Suprapubic skin (tissue), 4 donors: Measurements from ENCODE around the gene ZKSCAN2. TPM values are rescaled to one million over a fixed set of nuclear protein-coding genes. Genes with fewer than 3 reads are reported as not detected.

Experiments used
- DNase-seq, 2 donors: peaks; one replicate each; pipeline ENCODE4 v3.0.0-alpha.2; 2019; ENCODE audit warnings: low spot score in 2 of 2
- H3K27ac ChIP-seq: fragments of 200-600 bp; sonication (generic); one replicate; pipeline ENCODE4 v1.5.1; 2019
- H3K27me3 ChIP-seq: fragments of 200-600 bp; sonication (generic); one replicate; pipeline ENCODE4 v1.5.1; 2019
- H3K36me3 ChIP-seq: fragments of 200-600 bp; sonication (generic); one replicate; pipeline ENCODE4 v1.5.1; 2019
- H3K4me1 ChIP-seq: fragments of 200-600 bp; sonication (generic); one replicate; pipeline ENCODE4 v1.5.1; 2019
- H3K4me3 ChIP-seq: fragments of 200-600 bp; sonication (generic); one replicate; pipeline ENCODE4 v1.5.1; 2019; ENCODE audit warnings: mild to moderate bottlenecking
- H3K9me3 ChIP-seq: fragments of 200-600 bp; sonication (generic); one replicate; pipeline ENCODE4 v1.5.1; 2019
- EP300 ChIP-seq: sonication (generic); formaldehyde crosslinking; IDR thresholded peaks from one replicate; pipeline ENCODE4 v1.6.1; 2017; ENCODE audit warnings: antibody characterized with exemption
- POLR2A ChIP-seq, 2 donors: fragments of 450-650 bp; IDR thresholded peaks; one replicate each; pipeline ENCODE4 v1.6.1; 2017; ENCODE audit warnings: antibody characterized with exemption in 2 of 2, mild to moderate bottlenecking in 2 of 2, moderate library complexity in 2 of 2
- POLR2AphosphoS5 ChIP-seq, 3 donors: sonication (generic); formaldehyde crosslinking; IDR thresholded peaks; one replicate each; pipeline ENCODE4 v1.6.1; 2017; ENCODE audit warnings: antibody characterized with exemption in 3 of 3
- WGBS: methylation state at CpG from one replicate; pipeline ENCODE4 v1.1.5; 2018; 5-methylcytosine and 5-hydroxymethylcytosine counted together
- total RNA-seq, 4 donors: library from RNA; depleted of rRNA; stranded (reverse); fragments of >200 nt; gene quantifications; one replicate each; pipeline ENCODE4 v1.1.0, GENCODE V29; 2016
- TF ChIP-seq, protein P1 (sequence below), 2 donors: fragments of 200-600 bp in 1 of 2; fragments of 450-650 bp in 1 of 2; sonication (generic) in 1 of 2; IDR thresholded peaks; one replicate each; pipeline ENCODE4 v1.5.1; 2016 to 2019; ENCODE audit warnings: antibody characterized with exemption in 2 of 2, mild to moderate bottlenecking in 1 of 2, moderate library complexity in 1 of 2

The ZKSCAN2 gene
- total RNA-seq, 4 donors from 2014 or later = 0.57 to 3.1 (median 1.7) TPM

DNA sequence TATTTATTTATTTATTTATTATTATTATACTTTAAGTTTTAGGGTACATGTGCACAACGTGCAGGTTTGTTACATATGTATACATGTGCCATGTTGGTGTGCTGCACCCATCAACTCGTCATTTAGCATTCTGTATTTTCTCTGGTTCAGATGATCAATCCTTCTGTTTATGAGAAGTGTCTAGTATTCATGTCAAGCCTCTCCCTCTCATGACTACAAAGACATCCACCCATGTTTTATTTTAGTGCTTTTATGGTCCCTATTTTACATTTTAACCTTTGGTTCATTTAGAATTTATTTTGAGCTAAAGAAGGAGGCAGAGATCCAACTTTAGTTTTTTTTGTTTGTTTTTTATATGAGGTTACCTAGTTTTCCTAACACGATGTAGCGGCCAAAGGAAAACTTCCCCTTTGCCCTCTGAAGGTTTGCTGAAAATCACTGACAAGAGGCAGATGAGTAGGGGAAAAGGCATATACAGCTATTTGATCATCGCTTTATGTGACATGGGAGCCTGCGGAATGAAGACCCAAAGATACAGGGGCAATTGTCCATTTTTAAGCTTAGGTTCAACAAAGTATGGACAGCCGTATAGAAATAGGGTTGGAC is 63.3 kb downstream of the ZKSCAN2 start:
- 88% methylated on average over 7 of the region's 7 CpGs for WGBS
- no peaks in the 10 kb centered on the region for H3K4me1 ChIP-seq
- no peak overlapping the region for H3K27ac ChIP-seq
- H3K36me3 ChIP-seq = no peaks in the 10 kb centered on the region
- no peaks in the 10 kb centered on the region for H3K27me3 ChIP-seq
- no peak for DNase-seq
- H3K9me3 ChIP-seq = no peaks in the 10 kb centered on the region
- TF ChIP-seq POLR2AphosphoS5 (IDR thresholded peaks at IDR 0.05) (no peak), POLR2A (IDR thresholded peaks at IDR 0.05) (no peak), EP300 (no peak)
- TF ChIP-seq, protein P1, sequence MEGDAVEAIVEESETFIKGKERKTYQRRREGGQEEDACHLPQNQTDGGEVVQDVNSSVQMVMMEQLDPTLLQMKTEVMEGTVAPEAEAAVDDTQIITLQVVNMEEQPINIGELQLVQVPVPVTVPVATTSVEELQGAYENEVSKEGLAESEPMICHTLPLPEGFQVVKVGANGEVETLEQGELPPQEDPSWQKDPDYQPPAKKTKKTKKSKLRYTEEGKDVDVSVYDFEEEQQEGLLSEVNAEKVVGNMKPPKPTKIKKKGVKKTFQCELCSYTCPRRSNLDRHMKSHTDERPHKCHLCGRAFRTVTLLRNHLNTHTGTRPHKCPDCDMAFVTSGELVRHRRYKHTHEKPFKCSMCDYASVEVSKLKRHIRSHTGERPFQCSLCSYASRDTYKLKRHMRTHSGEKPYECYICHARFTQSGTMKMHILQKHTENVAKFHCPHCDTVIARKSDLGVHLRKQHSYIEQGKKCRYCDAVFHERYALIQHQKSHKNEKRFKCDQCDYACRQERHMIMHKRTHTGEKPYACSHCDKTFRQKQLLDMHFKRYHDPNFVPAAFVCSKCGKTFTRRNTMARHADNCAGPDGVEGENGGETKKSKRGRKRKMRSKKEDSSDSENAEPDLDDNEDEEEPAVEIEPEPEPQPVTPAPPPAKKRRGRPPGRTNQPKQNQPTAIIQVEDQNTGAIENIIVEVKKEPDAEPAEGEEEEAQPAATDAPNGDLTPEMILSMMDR (IDR thresholded peaks at IDR 0.05) = no peak
- no peak overlapping the region for H3K4me3 ChIP-seq

DNA sequence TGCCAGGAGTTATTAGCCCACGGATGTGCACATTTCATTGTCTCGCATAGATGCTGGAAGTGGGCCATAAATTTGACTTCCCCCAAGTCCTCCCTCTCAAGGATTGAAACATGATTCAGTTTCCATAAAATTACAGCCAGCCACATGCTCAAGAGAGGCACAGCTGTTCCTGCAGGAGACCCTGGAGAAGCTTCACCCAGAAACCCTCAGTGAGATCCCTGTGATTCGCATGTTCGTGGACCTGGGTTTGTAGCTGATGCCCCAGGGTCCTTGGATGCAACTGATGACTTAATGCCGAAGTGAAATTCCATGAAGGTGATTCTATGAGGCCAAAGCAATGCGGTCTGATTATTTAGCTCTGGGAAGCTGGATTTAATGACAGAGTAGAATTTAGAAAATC is 65.5 kb downstream of the ZKSCAN2 start:
- no peak for DNase-seq
- no peaks in the 10 kb centered on the region for H3K36me3 ChIP-seq
- H3K4me1 ChIP-seq = no peaks in the 10 kb centered on the region
- no peak overlapping the region for H3K27ac ChIP-seq
- no peaks in the 10 kb centered on the region for H3K9me3 ChIP-seq
- no peaks in the 10 kb centered on the region for H3K27me3 ChIP-seq
- no peak for TF ChIP-seq POLR2AphosphoS5 (IDR thresholded peaks at IDR 0.05)
- TF ChIP-seq, protein P1 (IDR thresholded peaks at IDR 0.05) = no peak
- no peak for TF ChIP-seq POLR2A (IDR thresholded peaks at IDR 0.05)
- TF ChIP-seq EP300 = no peak
- H3K4me3 ChIP-seq = no peak overlapping the region
- 47% methylated on average over 6 of the region's 6 CpGs for WGBS

DNA sequence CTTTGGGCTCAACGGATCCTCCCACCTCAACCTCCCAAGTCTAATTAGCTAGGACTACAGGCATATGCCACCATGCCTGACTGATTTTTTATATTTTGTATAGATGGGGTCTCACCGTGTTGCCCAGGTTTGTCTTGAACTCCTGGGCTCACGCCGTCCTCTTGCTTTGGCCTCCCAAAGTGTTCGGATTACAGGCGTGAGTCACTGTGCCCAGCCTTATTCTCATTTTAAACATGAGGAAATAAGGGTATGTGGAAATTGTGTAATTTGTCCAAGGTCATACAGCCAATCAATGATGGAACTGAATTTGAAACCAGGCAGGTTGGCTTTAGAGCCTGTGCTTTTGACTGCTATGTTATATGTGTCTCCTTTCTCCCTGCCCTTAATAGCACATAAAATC is 68.3 kb downstream of the ZKSCAN2 start:
- WGBS = 98% methylated on average over 6 of the region's 6 CpGs
- no peaks in the 10 kb centered on the region for H3K36me3 ChIP-seq
- no peak for TF ChIP-seq EP300
- no peak for TF ChIP-seq POLR2AphosphoS5 (IDR thresholded peaks at IDR 0.05)
- TF ChIP-seq, protein P1 (IDR thresholded peaks at IDR 0.05) = no peak
- no peak for TF ChIP-seq POLR2A (IDR thresholded peaks at IDR 0.05)
- peak in 1 of 2 donors; percentile 34 for DNase-seq
- H3K27me3 ChIP-seq = no peaks in the 10 kb centered on the region
- H3K9me3 ChIP-seq = no peaks in the 10 kb centered on the region
- H3K4me3 ChIP-seq = no peak overlapping the region
- H3K4me1 ChIP-seq = no peaks in the 10 kb centered on the region
- H3K27ac ChIP-seq = no peak overlapping the region

GRCh38 chr16:25187491-25187795 is 70.2 kb downstream of the ZKSCAN2 start:
- WGBS = 91% methylated on average over 3 of the region's 3 CpGs
- no peak for TF ChIP-seq POLR2AphosphoS5 (IDR thresholded peaks at IDR 0.05)
- TF ChIP-seq, protein P1 (IDR thresholded peaks at IDR 0.05) = no peak
- TF ChIP-seq POLR2A (IDR thresholded peaks at IDR 0.05) = no peak
- no peak for TF ChIP-seq EP300
- H3K9me3 ChIP-seq = no peaks in the 10 kb centered on the region
- no peak overlapping the region for H3K4me3 ChIP-seq
- H3K27ac ChIP-seq = no peak overlapping the region
- H3K36me3 ChIP-seq = no peaks in the 10 kb centered on the region
- no peaks in the 10 kb centered on the region for H3K27me3 ChIP-seq
- DNase-seq = peak in 1 of 2 donors; percentile 4
- H3K4me1 ChIP-seq = no peaks in the 10 kb centered on the region

Other genes starting within 250 kb of the ZKSCAN2 start
- gene ARHGAP17, start 242.5 kb downstream of the ZKSCAN2 start, total RNA-seq = 10 to 100 TPM; 47.5 to 71.4 (median 55.8) TPM
- gene LCMT1, start 146.1 kb downstream of the ZKSCAN2 start, total RNA-seq = 10 to 100 TPM; 41.2 to 54.3 (median 42.8) TPM
- gene AQP8, start 40.9 kb downstream of the ZKSCAN2 start, total RNA-seq = not detected